HFF-Myc (cell line): ENCODE results near the gene PEX16.

ENCODE experiments used
- DNase-seq: peaks from one replicate; pipeline ENCODE4 v3.0.0-alpha.2; 2011; ENCODE audit warnings: low read depth; ENCODE audit errors: extremely low read depth
- H3K4me3 ChIP-seq: replicated peaks from 2 replicates; pipeline ENCODE4 v1.5.1; 2011; ENCODE audit warnings: low read depth, mild to moderate bottlenecking, control low read depth, low read length
- CTCF ChIP-seq: IDR thresholded peaks from 2 replicates; pipeline ENCODE4 v1.5.1; 2012; ENCODE audit warnings: mild to moderate bottlenecking, low read depth, low read length, control low read depth; ENCODE audit errors: missing control alignments

The PEX16 gene

GRCh38 chr11:45877221-45877620, 40.5 kb downstream of the PEX16 start:
- DNase-seq, result no peak
- no peak for TF ChIP-seq CTCF
- H3K4me3 ChIP-seq, result no peak overlapping the region

- no peak for DNase-seq
- no peak overlapping the region for H3K4me3 ChIP-seq
- TF ChIP-seq CTCF, result no peak
Measured at GRCh38 chr11:45876401-45876800, 41.3 kb downstream of the PEX16 start.

GRCh38 chr11:45872651-45873356, 44.9 kb downstream of the PEX16 start:
- no peak overlapping the region for H3K4me3 ChIP-seq
- TF ChIP-seq CTCF, result peak; percentile 83
- DNase-seq, result peak; percentile 79

- no peak for DNase-seq
- TF ChIP-seq CTCF, result no peak
- no peak overlapping the region for H3K4me3 ChIP-seq
Measured at GRCh38 chr11:45871638-45872037, 46.0 kb downstream of the PEX16 start.

GRCh38 chr11:45870706-45871105, 47.0 kb downstream of the PEX16 start:
- DNase-seq, result no peak
- TF ChIP-seq CTCF, result no peak
- no peak overlapping the region for H3K4me3 ChIP-seq

- no peak for DNase-seq
- TF ChIP-seq CTCF, result no peak
- no peak overlapping the region for H3K4me3 ChIP-seq
Measured at GRCh38 chr11:45869551-45869950, 48.1 kb downstream of the PEX16 start.

GRCh38 chr11:45864041-45864440, 53.6 kb downstream of the PEX16 start:
- DNase-seq, result no peak
- TF ChIP-seq CTCF, result no peak
- H3K4me3 ChIP-seq, result no peak overlapping the region
